Uterus (tissue), 4 donors: ENCODE results near the gene CMTM3. TPM values are rescaled to one million over a fixed set of nuclear protein-coding genes. Genes with fewer than 3 reads are reported as not detected.
"Not testable (repeated sequence)": the region's sequence is repeated elsewhere in the genome, so short reads cannot be mapped to it uniquely, and the experiment has no call there.

Experiments
- DNase-seq, 2 donors: peaks; one replicate each; pipeline ENCODE4 v3.0.0-alpha.2; 2019 to 2020
- H3K27ac ChIP-seq, 2 donors: fragments of 200-600 bp; sonication (generic); 1 replicate in 1 of 2; 2 replicates in 1 of 2; pipeline ENCODE4 v1.5.1; 2016 to 2018
- H3K27me3 ChIP-seq, 2 donors: fragments of 200-600 bp; sonication (generic); one replicate each; pipeline ENCODE4 v1.5.1; 2018 to 2019; ENCODE audit warnings: control low read depth in 1 of 2
- H3K36me3 ChIP-seq, 2 donors: fragments of 200-600 bp; sonication (generic); one replicate each; pipeline ENCODE4 v1.5.1; 2019; ENCODE audit warnings: control low read depth in 1 of 2
- H3K4me1 ChIP-seq, 2 donors: fragments of 200-600 bp; sonication (generic); one replicate each; pipeline ENCODE4 v1.5.1; 2018 to 2019; ENCODE audit warnings: control low read depth in 1 of 2
- H3K4me3 ChIP-seq, 2 donors: fragments of 200-600 bp; sonication (generic); 1 replicate in 1 of 2; 2 replicates in 1 of 2; pipeline ENCODE4 v1.5.1; 2018 to 2019; ENCODE audit warnings: mild to moderate bottlenecking in 1 of 2
- H3K9me3 ChIP-seq, 2 donors: fragments of 200-600 bp; sonication (generic); one replicate each; pipeline ENCODE4 v1.5.1; 2019; ENCODE audit warnings: control low read depth in 1 of 2
- POLR2A ChIP-seq, 2 donors: fragments of 450-650 bp; IDR thresholded peaks; one replicate each; pipeline ENCODE4 v1.6.1; 2016; ENCODE audit warnings: antibody characterized with exemption in 2 of 2, mild to moderate bottlenecking in 1 of 2, moderate library complexity in 1 of 2
- intact Hi-C: fragments of 100-400 bp; cut with DNase I; formaldehyde crosslinking; loops from one replicate; pipeline ENCODE4 v1.15.1; 2023; ENCODE audit warnings: low total_unique reads
- total RNA-seq, 4 donors: library from RNA; depleted of rRNA in 3 of 4; stranded (reverse); fragments of >200 nt in 3 of 4; gene quantifications; one replicate each; pipeline versions ENCODE4 v1.1.0 to v1.2.4, GENCODE V29; 2014 to 2023
- TF ChIP-seq, protein P1 (sequence below), 4 experiments: fragments of 200-600 bp in 2 of 4; fragments of 450-650 bp in 2 of 4; sonication (generic) in 2 of 4; IDR thresholded peaks; one replicate each; pipeline ENCODE4 v1.5.1; 2016 to 2019; ENCODE audit warnings: antibody characterized with exemption in 4 of 4, mild to moderate bottlenecking in 2 of 4, moderate library complexity in 1 of 4
- donor health status: DM: yes; HTN: yes; CAD: no.

The CMTM3 gene
- total RNA-seq, 4 donors from 2014 or later, result 42.6 to 67.9 (median 56.2) TPM

DNA sequence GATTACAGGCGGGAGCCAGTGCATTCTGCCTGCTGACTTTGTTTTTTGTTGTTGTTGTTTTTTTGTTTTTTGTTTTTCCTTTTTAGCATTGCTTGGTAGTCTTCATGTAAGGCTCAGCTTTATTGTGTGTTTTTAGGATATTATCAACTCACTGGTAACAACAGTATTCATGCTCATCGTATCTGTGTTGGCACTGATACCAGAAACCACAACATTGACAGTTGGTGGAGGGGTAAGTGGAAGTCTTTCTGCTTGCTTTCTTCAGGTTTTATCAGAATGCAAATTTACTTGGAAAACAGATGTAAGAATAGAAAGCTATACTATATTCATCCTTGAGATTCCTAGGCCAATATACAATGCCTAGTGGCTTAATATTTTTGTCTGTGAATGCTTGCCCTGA is 41.5 kb upstream of the CMTM3 start:
- no peak for DNase-seq
- Histone ChIP-seq H3K9me3 (no peaks in the 10 kb centered on the region), H3K4me1 (no peaks in the 10 kb centered on the region), H3K27ac (no peak overlapping the region), H3K4me3 (no peak overlapping the region), H3K27me3 (no peaks in the 10 kb centered on the region), H3K36me3 (no peaks in the 10 kb centered on the region)
- TF ChIP-seq POLR2A (IDR thresholded peaks at IDR 0.05), result no peak
- TF ChIP-seq, protein P1, sequence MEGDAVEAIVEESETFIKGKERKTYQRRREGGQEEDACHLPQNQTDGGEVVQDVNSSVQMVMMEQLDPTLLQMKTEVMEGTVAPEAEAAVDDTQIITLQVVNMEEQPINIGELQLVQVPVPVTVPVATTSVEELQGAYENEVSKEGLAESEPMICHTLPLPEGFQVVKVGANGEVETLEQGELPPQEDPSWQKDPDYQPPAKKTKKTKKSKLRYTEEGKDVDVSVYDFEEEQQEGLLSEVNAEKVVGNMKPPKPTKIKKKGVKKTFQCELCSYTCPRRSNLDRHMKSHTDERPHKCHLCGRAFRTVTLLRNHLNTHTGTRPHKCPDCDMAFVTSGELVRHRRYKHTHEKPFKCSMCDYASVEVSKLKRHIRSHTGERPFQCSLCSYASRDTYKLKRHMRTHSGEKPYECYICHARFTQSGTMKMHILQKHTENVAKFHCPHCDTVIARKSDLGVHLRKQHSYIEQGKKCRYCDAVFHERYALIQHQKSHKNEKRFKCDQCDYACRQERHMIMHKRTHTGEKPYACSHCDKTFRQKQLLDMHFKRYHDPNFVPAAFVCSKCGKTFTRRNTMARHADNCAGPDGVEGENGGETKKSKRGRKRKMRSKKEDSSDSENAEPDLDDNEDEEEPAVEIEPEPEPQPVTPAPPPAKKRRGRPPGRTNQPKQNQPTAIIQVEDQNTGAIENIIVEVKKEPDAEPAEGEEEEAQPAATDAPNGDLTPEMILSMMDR (IDR thresholded peaks at IDR 0.05), result no peak
- intact Hi-C loops, result no loop called here

- Histone ChIP-seq H3K27ac (no peak overlapping the region), H3K27me3 (no peaks in the 10 kb centered on the region), H3K4me1 (no peaks in the 10 kb centered on the region), H3K4me3 (no peak overlapping the region), H3K36me3 (no peaks in the 10 kb centered on the region), H3K9me3 (no peaks in the 10 kb centered on the region)
- intact Hi-C loops, result no loop called here
- TF ChIP-seq, protein P1 (IDR thresholded peaks at IDR 0.05), result no peak
- no peak for TF ChIP-seq POLR2A (IDR thresholded peaks at IDR 0.05)
- DNase-seq, result no peak
These were observed 40.8 kb upstream of the CMTM3 start for GRCh38 chr16:66563574-66564334.

DNA sequence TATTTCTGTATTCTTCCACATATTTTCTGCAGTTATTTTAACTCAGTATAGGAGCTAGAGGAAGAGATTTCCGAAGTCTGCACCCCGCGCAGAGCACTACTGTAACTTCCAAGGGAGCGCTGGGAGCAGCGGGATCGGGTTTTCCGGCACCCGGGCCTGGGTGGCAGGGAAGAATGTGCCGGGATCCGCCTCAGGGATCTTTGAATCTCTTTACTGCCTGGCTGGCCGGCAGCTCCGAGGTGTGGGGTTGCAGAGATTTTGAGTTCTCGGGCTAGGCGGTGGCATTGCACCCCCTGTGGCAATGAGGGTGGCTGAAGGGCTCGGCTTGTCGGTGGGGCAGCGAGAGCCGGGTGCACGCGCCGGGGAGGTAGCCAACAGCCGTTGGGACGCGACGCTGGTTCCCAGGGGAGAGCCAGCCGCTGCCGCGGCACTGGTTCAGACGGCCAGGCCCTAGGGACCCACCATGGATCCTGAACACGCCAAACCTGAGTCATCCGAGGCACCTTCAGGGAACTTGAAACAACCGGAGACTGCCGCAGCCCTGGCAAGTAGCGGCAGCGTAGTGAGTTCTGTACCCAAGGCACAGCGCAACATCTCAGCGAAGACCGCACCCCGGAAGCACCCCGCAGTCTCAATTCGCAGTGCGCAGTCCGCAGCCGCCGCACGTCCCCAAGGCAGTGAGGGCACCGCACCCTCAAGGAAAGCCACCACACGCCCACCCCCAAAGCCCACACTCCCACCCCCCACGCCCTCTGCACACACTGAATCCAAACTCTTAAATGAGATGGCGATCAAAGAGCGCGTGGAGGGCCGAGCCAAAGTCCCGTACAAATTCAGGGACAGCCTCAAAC is 38.2 kb upstream of the CMTM3 start, which contains the start of gene CMTM1:
Gene CMTM1, plus strand, starts transcription at position 389 of the 851 bp plus-strand sequence. Its CDS starts 75 bp downstream, at position 464.
- no peaks in the 10 kb centered on the region for H3K27me3 ChIP-seq
- no peak for DNase-seq
- H3K36me3 ChIP-seq, result no peaks in the 10 kb centered on the region
- H3K9me3 ChIP-seq, result no peaks in the 10 kb centered on the region
- no peaks in the 10 kb centered on the region for H3K4me1 ChIP-seq
- no peak within 1 kb of the TSS for H3K27ac ChIP-seq
- TF ChIP-seq, protein P1 (IDR thresholded peaks at IDR 0.05), result no peak
- no peak for TF ChIP-seq POLR2A (IDR thresholded peaks at IDR 0.05)
- intact Hi-C loops, result no loop called here
- H3K4me3 ChIP-seq, result no peak within 1 kb of the TSS

DNA sequence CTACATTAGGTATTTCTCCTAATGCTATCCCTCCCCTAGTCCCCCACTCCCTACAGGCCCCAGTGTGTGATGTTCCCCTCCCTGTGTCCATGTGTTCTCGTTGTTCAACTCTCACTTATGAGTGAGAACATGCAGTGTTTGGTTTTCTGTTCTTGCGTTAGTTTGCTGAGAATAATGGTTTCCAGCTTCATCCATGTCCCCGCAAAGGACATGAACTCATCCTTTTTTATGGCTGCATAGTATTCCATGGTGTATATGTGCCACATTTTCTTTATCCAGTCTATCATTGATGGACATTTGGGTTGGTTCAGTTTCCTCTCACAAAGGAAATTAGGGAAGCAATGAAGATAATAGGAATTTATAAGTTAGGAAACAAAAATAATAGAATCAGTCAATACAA is 37.2 kb upstream of the CMTM3 start:
- H3K9me3 ChIP-seq, intact Hi-C loops, H3K36me3 ChIP-seq, H3K27ac ChIP-seq, H3K4me3 ChIP-seq, DNase-seq, H3K4me1 ChIP-seq, H3K27me3 ChIP-seq: not testable (repeated sequence)

DNA sequence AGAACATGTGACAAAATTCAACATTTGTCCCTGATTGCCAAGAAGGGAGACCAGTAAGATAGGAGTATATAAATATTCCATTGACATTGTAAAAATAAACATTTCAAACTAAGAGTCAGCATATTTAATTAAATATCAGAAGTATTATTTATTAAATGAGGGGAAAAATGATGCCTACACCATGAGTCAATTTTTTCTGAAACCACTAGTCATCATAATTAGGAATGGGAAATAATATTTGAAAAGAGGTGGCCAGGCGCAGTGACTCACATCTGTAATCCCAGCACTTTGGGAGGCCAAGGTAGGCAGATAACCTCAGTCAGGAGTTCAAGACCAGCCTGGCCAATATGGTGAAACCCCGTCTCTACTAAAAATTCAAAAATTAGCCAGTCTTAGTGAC is 36.1 kb upstream of the CMTM3 start:
- no peak overlapping the region for H3K27ac ChIP-seq

More for the DNA sequence above, 36.1 kb upstream of the CMTM3 start:
- intact Hi-C loops, result no loop called here
- Histone ChIP-seq H3K4me3 (no peak overlapping the region), H3K36me3 (no peaks in the 10 kb centered on the region), H3K4me1 (no peaks in the 10 kb centered on the region), H3K9me3 (no peaks in the 10 kb centered on the region), H3K27me3 (no peaks in the 10 kb centered on the region)
- DNase-seq, result no peak
- TF ChIP-seq, protein P1 (IDR thresholded peaks at IDR 0.05), result no peak
- no peak for TF ChIP-seq POLR2A (IDR thresholded peaks at IDR 0.05)
